B cell (primary cell): Measurements from ENCODE around the gene TRIM41. TPM values are rescaled to one million over a fixed set of nuclear protein-coding genes. Genes with fewer than 3 reads are reported as not detected.

Source experiments
- ATAC-seq: fragments of 200-7000 bp; cut with Tn5 transposase; one replicate; pipeline ENCODE4 v1.10.0; 2021; ENCODE audit warnings: low read depth, mild to moderate bottlenecking, moderate number of reproducible peaks, moderate library complexity
- CTCF ChIA-PET: fragments of 350-600 bp; sonication (Branson Sonifier 250); formaldehyde crosslinking; loops from one replicate; lab custom pipeline; 2021; ENCODE audit warnings: antibody characterized with exemption, inconsistent platforms; lab: Charles Lee
- POLR2A ChIA-PET: fragments of 350-600 bp; sonication (Branson Sonifier 250); formaldehyde crosslinking; loops from one replicate; lab custom pipeline; 2021; ENCODE audit warnings: antibody characterized with exemption; lab: Charles Lee
- DNase-seq: peaks from one replicate; pipeline ENCODE4 v3.0.0; 2013
- H2AFZ ChIP-seq: 2 replicates; pipeline ENCODE4 v1.6.1; 2012; ENCODE audit warnings: mild to moderate bottlenecking, low read depth, low read length; ENCODE audit not compliant: insufficient read depth, poor library complexity, severe bottlenecking
- H3K27ac ChIP-seq, 2 donors: 1 replicate in 1 of 2; 2 replicates in 1 of 2; pipeline ENCODE4 v1.5.1; 2012 to 2013; ENCODE audit warnings: low read length in 2 of 2, mild to moderate bottlenecking in 2 of 2, moderate library complexity in 1 of 2
- H3K27me3 ChIP-seq, 4 experiments: fragments of 200-600 bp in 1 of 4; sonication (generic) in 1 of 4; replicated peaks in 1 of 4; 1 replicate in 2 of 4; 2 replicates in 2 of 4; pipeline versions ENCODE4 v1.6.1 to v1.7.0; 2013 to 2016; ENCODE audit warnings: low read length in 3 of 4, mild to moderate bottlenecking in 2 of 4, mixed read lengths in 1 of 4, moderate library complexity in 1 of 4; ENCODE audit not compliant: insufficient read depth in 4 of 4, control insufficient read depth in 3 of 4; ENCODE audit errors: control extremely low read depth in 1 of 4
- H3K36me3 ChIP-seq, 2 experiments: replicated peaks in 1 of 2; 1 replicate in 1 of 2; 2 replicates in 1 of 2; pipeline versions ENCODE4 v1.6.1 to v1.7.1; 2013; ENCODE audit warnings: low read length in 1 of 2; ENCODE audit not compliant: insufficient read depth in 2 of 2, control insufficient read depth in 1 of 2; ENCODE audit errors: control extremely low read depth in 1 of 2, extremely low read depth in 1 of 2
- H3K4me1 ChIP-seq, 2 donors: fragments of 200-600 bp in 1 of 2; sonication (generic) in 1 of 2; 1 replicate in 1 of 2; 2 replicates in 1 of 2; pipeline versions ENCODE4 v1.5.1 to v1.6.1; 2013 to 2017; ENCODE audit warnings: low read length in 2 of 2; ENCODE audit not compliant: control insufficient read depth in 2 of 2, insufficient read depth in 2 of 2
- H3K4me2 ChIP-seq: replicated peaks from 2 replicates; pipeline ENCODE3; 2012; ENCODE audit warnings: mild to moderate bottlenecking, low read depth, low read length; ENCODE audit not compliant: poor library complexity, severe bottlenecking
- H3K4me3 ChIP-seq, 5 experiments: fragments of 200-600 bp in 1 of 5; sonication (generic) in 1 of 5; 1 replicate in 3 of 5; 2 replicates in 2 of 5; pipeline versions ENCODE4 v1.5.1 to v1.7.0; 2011 to 2016; ENCODE audit warnings: low read length in 4 of 5, mild to moderate bottlenecking in 4 of 5, low read depth in 2 of 5, control low read depth in 1 of 5, moderate library complexity in 1 of 5; ENCODE audit not compliant: insufficient read depth in 1 of 5; ENCODE audit errors: control extremely low read depth in 1 of 5, extremely low read depth in 1 of 5
- H3K79me2 ChIP-seq: fragments of 200-600 bp; sonication (generic); one replicate; pipeline ENCODE4 v1.6.0; 2016; ENCODE audit warnings: low read length; ENCODE audit not compliant: control insufficient read depth, insufficient read depth
- H3K9ac ChIP-seq: fragments of 200-600 bp; sonication (generic); 2 replicates; pipeline ENCODE4 v1.6.1; 2017; ENCODE audit warnings: mild to moderate bottlenecking, low read length, moderate library complexity
- H3K9me3 ChIP-seq, 3 donors: one replicate each; pipeline versions ENCODE4 v1.6.1 to v1.7.1; 2013; ENCODE audit warnings: low read length in 2 of 3; ENCODE audit not compliant: control insufficient read depth in 2 of 3, insufficient read depth in 1 of 3; ENCODE audit errors: control extremely low read depth in 1 of 3
- H4K20me1 ChIP-seq: 2 replicates; pipeline ENCODE4 v1.6.0; 2012; ENCODE audit warnings: mild to moderate bottlenecking, low read length; ENCODE audit not compliant: insufficient read depth, control insufficient read depth, poor library complexity, severe bottlenecking
- H3K27ac Mint-ChIP-seq: one replicate; pipeline ENCODE4 v1.8.0; 2021; ENCODE audit warnings: mixed read lengths
- H3K27me3 Mint-ChIP-seq: one replicate; pipeline ENCODE4 v1.8.0; 2021; ENCODE audit warnings: mixed read lengths
- H3K4me1 Mint-ChIP-seq: one replicate; pipeline ENCODE4 v1.8.0; 2021; ENCODE audit warnings: mixed read lengths
- H3K4me3 Mint-ChIP-seq: one replicate; pipeline ENCODE4 v1.8.0; 2021; ENCODE audit warnings: mixed read lengths
- H3K9me3 Mint-ChIP-seq: one replicate; pipeline ENCODE4 v1.8.0; 2022; ENCODE audit warnings: mixed read lengths; ENCODE audit not compliant: insufficient read depth
- CTCF ChIP-seq: fragments of 200-600 bp; IDR thresholded peaks from one replicate; pipeline ENCODE4 v1.8.0; 2022; ENCODE audit warnings: antibody characterized with exemption, mild to moderate bottlenecking
- EZH2 ChIP-seq: IDR thresholded peaks from 2 replicates; pipeline ENCODE4 v1.6.1; 2012; ENCODE audit warnings: borderline replicate concordance, low read depth, mild to moderate bottlenecking, moderate library complexity, low read length; ENCODE audit not compliant: insufficient read depth, poor library complexity, severe bottlenecking
- WGBS: methylation state at CpG from one replicate; pipeline ENCODE4 v1.1.5; 2013; ENCODE audit warnings: missing lambda C conversion rate; ENCODE audit not compliant: insufficient coverage; 5-methylcytosine and 5-hydroxymethylcytosine counted together
- intact Hi-C: fragments of 100-400 bp; cut with micrococcal nuclease; formaldehyde crosslinking; loops from one replicate; pipeline ENCODE4 v1.10.0; 2022
- polyA plus RNA-seq: library from polyadenylated mRNA; depleted of rRNA; stranded (reverse); fragments of >200 nt; gene quantifications from 2 replicates; pipeline ENCODE4 v1.2.3, GENCODE V29; 2012
- total RNA-seq, 2 donors: library from RNA; stranded (reverse); fragments of 120-200 nt in 1 of 2; gene quantifications; 1 replicate in 1 of 2; 2 replicates in 1 of 2; pipeline versions ENCODE4 v1.2.3 to v1.2.4, GENCODE V29; 2013 to 2022

Gene TRIM41
- total and polyA plus RNA-seq, 2 donors (not counting 1 experiment from before 2014, with no cell fraction given): 28.4 to 44.3 TPM

DNA sequence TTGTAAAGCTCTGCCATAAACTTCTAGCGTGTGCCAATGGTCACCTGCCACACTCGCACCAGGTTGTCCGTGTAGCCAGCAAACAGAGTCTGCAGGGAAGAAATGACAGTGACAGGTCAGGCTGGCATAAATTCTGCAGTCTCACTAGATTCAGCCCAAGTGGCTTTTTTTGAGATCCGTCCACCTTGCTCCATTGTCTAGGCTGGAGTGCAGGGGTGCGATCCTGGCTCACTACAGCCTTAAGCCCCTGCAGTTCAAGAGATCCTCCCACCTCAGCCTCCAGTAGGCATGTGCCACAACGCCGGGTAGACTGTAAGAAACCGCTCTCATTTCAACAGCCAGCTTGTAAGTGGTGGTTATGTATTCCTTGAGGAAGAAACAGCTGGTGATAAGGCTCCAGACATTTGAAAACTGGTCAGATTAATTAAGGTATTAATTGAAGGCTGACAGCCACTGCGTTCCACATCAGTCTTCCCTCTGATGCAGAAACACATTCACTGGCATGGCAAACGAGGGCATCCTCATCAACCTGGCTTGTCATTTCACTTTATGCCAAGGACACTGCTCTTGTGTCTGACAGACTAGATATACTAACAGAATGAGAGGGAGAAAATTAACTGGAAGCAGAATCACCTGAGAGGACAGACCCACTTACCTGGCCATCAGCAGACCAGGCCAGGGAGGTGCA lies 14.0 kb downstream of the TRIM41 start:
- H4K20me1 ChIP-seq: peaks cover 52% of the 10 kb centered on the region
- intact Hi-C loops: no loop called here
- no peak overlapping the region for H3K27ac Mint-ChIP-seq
- 98% methylated on average over 5 of the region's 10 CpGs for WGBS
- CTCF ChIA-PET: no interaction called here
- POLR2A ChIA-PET: interaction anchor here (0.6 kb wide), 1 partner anchor 49 kb away, joined by 8 read pairs; no protein-coding TSS in a partner anchor
- H3K4me1 Mint-ChIP-seq: peaks cover 19% of the 10 kb centered on the region
- no peak for DNase-seq
- H3K27me3 ChIP-seq: no peaks in the 10 kb centered on the region
- H3K36me3 ChIP-seq: peaks cover 11 to 94% of the 10 kb centered on the region in 2 experiments
- H3K27ac ChIP-seq: no peak overlapping the region
- no peak for ATAC-seq
- H3K4me3 Mint-ChIP-seq: no peak overlapping the region
- H3K79me2 ChIP-seq: peaks cover 18% of the 10 kb centered on the region
- no peak overlapping the region for H3K9ac ChIP-seq
- H3K4me2 ChIP-seq: no peak overlapping the region
- H3K9me3 ChIP-seq: no peaks in the 10 kb centered on the region
- no peaks in the 10 kb centered on the region for H3K27me3 Mint-ChIP-seq
- H3K9me3 Mint-ChIP-seq: no peaks in the 10 kb centered on the region
- TF ChIP-seq CTCF (no peak), EZH2 (no peak)
- H2AFZ ChIP-seq: no peak overlapping the region
- H3K4me3 ChIP-seq: no peak overlapping the region
- peaks cover 6 to 8% of the 10 kb centered on the region in 2 donors for H3K4me1 ChIP-seq

DNA sequence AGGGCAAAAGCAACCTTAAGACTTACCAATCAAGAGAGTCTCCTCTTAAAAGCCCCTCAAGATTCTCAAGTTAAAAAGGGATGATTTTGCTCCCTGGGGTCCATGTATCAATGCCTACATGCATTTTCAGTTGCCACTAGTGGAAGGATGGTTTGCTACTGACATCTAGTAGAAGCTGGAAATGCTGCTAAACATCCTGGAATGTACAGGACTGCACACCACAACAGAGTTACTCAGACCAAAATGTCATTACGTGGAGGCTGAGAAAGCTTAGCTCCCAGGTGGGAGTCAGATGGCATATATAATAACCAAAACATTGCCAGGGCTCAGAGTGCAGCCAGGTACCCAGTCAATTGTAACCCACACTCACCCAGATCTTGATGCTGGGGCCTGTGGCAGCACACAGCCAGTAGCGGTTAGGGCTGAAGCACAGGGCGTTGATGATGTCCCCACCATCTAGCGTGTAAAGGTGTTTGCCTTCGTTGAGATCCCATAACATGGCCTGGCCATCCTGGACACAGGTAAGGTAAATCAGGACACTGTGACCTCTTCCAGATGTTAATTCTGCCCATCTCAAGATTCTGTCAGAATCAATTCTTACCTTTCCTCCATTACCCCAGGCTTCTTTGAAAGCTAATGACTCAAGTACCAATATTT lies 14.8 kb downstream of the TRIM41 start:
- Histone ChIP-seq H3K4me1 (peaks cover 14 to 15% of the 10 kb centered on the region in 2 donors), H2AFZ (no peak overlapping the region), H3K79me2 (peaks cover 26% of the 10 kb centered on the region), H3K27ac (no peak overlapping the region), H3K27me3 (no peaks in the 10 kb centered on the region), H3K9ac (no peak overlapping the region), H3K9me3 (no peaks in the 10 kb centered on the region), H3K4me3 (no peak overlapping the region), H4K20me1 (peaks cover 59% of the 10 kb centered on the region), H3K4me2 (no peak overlapping the region), H3K36me3 (peaks cover 11 to 91% of the 10 kb centered on the region in 2 experiments)
- Mint-ChIP-seq H3K4me1 (peaks cover 26% of the 10 kb centered on the region), H3K4me3 (no peak overlapping the region), H3K27me3 (no peaks in the 10 kb centered on the region), H3K27ac (no peak overlapping the region), H3K9me3 (no peaks in the 10 kb centered on the region)
- WGBS: 98% methylated on average over 4 of the region's 5 CpGs
- CTCF ChIA-PET: interaction anchor here (1.6 kb wide), 1 partner anchor 54 kb away, joined by 3 read pairs; no protein-coding TSS in a partner anchor
- ATAC-seq: no peak
- TF ChIP-seq CTCF (no peak), EZH2 (no peak)
- intact Hi-C loops: no loop called here
- POLR2A ChIA-PET: interaction anchor here (6.9 kb wide), 1 partner anchor 15 kb away, joined by 45 read pairs; the partner anchor contains the start of gene TRIM41
- DNase-seq: no peak
